Stimulated activated CD8-positive, alpha-beta memory T cell treated with anti-CD3 and anti-CD28 coated beads, Interleukin-4, amount 100 ng/mL, for 24 hours (primary cell): ENCODE results near the gene B3GAT1.
"Not testable (repeated sequence)": the region's sequence is repeated elsewhere in the genome, so short reads cannot be mapped to it uniquely, and the experiment has no call there.

Experiments
- DNase-seq: peaks from one replicate; pipeline ENCODE4 v3.0.0-alpha.2; 2020; ENCODE audit warnings: low read depth

B3GAT1 gene

DNA sequence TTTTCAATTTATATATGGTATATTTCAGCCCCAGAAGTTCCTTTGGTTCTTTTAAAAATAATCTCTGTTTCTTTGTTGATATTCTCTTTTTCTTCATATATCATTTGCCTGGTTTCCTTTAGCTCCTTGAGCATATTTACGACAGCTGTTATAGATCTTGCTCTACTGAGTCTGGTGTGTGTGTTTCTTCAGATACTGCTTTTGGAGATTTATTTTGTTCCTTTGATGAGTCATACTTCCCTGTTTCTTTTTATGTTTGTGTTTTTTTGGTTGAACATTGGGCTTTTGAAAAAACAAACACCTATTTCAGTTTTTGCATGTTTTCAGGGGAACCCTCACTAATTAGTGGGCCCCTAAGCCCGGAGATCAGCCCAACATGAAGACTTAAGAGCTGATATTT is 56.9 kb downstream of the B3GAT1 start:
- no peak for DNase-seq

DNA sequence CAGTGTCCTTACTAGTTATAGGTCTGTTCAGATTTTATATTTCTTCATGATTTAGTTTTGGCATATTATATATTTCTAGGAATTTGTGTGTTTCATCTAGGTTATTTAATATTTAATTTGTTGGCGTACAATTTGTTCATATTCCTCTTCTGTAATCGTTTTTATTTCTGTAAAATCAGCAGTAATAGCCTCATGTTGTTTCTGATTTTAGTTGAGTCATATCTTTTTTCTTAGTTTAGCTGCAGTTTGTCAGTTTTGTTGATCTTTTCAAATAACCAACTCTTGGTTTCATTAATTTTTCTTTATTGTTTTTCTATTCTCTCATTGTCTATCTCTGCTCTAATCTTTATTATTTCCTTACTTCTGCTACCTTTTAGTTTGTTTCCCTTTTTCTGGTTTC is 59.9 kb downstream of the B3GAT1 start:
- no peak for DNase-seq

- DNase-seq: no peak
These were observed 61.7 kb downstream of the B3GAT1 start for GRCh38 chr11:134350381-134350780.

- no peak for DNase-seq
These were observed 62.2 kb downstream of the B3GAT1 start for GRCh38 chr11:134349802-134350355.

DNA sequence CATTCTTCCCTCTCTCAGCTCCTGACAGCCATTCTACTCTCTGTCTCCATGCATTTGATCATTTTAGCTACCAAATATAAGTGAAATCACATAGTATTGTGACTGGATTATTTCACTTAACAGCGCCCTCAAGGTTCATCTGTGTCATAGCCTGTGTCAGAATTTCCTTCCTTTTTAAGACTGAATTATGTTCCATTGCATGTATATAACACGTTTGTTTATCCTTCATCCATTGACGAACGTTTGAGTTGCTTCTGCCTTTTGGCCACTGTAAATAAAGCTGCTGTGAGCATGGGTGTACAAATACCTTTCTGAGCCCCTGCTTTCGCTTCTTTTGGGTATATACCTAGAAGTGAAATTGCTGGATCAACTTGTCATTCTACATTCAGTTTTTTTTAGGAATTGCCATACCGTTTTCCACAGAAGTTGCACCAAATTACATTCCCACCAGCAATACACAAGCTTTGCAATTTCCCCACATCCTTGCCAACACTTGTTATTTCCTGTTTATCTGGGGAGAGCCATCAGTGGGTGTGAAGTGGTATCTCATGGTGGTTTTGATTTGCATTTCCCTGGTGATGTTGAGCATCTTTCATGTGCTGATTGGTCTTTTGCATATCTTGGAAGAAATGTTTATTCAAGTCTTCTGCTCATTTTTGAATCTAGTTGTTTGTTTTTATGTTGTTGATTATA is 62.8 kb downstream of the B3GAT1 start:
- no peak for DNase-seq

DNA sequence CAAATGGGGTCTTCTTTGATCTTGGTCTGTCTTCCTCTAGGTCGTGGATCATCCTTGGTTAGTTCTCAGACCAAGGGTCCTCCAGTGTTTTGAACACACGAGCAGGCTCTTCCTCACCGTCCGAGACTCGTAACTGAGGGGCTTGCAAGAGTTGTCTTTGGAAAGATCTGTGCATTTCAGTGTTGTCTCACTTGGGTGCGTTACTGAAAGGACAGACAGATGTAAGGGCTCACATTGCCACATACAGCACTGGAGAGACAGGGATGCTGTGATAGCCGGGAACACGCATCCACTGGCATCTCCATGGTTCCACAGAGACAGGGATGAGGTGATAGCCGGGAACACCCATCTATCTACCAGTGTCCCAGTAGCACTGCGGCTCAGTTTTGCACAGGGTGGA is 64.6 kb downstream of the B3GAT1 start:
- no peak for DNase-seq

DNA sequence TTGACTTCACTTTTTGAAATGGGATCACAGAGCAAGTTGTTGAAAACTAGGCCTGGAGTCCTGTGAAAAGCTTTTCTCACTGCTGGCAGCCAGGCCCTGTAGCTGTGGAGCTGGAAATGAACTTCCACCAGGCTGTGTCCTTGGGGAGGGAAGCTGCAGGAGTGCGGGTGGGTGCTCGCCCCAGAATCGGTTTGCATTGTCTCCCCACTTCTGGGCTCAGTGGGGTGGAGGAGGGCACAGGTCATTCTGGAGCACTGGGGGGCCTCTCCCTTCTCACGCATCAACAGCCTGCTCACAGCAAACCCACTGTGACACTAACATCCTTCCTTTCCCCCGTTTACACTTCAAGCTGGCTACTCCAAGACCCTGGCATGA is 65.1 kb downstream of the B3GAT1 start:
- no peak for DNase-seq

GRCh38 chr11:134346101-134346975 is 65.7 kb downstream of the B3GAT1 start:
- no peak for DNase-seq

DNA sequence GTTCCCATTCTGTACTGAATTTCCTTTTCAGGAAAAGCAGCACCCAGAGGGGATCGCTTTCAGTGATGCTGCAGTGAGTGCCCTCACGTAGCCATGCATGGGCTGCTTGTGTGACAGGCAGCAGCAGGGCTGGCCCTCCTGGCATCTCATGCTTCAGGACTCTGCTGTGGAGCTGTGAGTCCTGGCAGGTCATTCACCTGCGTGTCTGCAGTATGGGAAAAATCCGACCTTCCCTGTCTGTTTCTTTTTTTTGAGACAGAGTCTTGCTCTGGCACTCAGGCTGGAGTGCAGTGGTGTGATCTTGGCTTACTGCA is 66.8 kb downstream of the B3GAT1 start:
- DNase-seq: no peak

GRCh38 chr11:134344497-134345236 is 67.4 kb downstream of the B3GAT1 start:
- DNase-seq: not testable (repeated sequence)

- no peak for DNase-seq
These were observed 68.4 kb downstream of the B3GAT1 start for GRCh38 chr11:134343646-134344045.

GRCh38 chr11:134342572-134343340 is 69.3 kb downstream of the B3GAT1 start:
- DNase-seq: no peak

DNA sequence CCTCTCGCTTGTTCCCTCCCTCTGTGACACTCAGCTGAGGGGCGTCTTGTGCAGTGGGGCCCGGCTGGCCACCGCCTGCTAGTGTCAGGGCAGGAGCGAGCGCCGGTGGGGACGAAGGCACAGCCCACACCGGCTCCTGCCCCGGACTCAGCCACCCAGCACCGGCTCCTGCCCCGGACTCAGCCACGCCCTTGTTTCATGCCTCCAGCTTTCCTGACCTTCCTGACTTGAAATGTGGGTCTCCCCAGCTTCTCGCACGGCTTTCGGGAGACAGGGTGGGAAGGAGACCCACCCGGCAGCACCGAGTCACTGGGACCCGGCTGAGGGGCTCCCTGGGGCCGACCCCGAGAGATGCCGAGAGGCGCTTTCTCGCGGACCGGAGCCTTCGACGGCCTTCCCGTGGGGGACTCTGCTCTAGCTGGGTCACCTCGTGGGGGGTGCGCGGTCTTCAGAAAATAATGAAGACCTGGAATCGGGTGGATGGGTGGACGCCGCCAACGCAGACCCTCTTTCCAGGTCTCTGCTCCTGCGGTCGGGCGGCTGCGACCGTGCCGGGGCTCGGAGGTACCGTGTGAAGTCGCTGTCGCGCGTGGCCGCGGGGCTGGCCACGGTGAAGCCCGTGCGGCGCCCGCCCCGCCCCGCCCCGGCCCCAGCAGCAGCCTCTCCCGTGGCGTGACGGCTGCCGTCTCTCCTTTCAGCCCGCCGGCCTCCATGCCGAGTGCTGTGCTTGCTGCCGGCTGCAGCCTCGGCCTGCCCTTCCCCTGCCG is 70.1 kb downstream of the B3GAT1 start:
- no peak for DNase-seq

DNA sequence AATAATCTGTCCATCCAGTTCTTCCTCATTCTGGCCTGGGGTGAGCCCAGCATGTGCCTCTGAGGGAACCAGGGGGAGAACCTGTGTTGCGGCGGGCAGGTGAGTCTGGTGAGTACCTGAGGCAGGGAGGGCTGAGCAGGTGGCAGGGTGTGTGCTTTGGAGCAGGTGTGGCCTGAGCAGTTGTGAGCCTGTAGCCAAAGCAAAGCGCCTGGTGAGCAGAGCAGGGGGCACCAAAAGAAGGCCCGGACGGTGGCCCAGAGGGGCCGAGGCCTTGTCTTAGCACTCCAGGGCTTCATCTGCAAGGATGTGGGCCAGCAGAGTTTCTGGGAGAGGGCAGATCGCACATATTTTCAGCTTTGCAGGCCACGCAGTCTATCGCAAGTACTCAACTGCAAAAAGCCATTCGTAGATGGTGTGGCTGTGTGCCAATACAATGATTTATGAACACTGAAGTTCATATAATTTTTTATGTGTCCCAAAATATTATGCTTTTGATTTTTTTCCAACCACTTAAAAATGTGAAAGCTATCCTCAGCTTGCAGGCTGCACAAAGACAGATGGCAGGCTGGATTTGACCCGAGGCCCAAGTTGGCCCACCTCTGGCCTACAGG is 71.6 kb downstream of the B3GAT1 start:
- no peak for DNase-seq

DNA sequence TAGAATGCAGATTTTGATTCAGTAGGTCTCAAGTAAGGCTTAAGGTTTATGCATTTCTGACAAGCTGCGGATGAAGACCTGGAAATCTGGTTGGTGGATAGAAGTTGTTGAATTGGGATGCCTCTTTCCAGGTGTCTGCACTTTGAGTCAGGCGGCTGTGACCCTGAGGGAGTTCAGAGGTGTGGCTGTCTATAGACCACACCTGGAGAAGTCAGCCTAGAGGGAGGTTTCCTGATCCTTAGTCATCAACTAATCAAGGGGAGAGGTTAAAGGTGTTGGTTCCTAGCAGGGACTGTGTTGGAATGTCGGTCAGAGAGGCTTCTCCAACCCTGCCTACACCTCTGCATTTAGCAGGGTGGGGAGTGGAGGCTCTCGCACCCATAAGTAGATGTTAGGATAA is 72.3 kb downstream of the B3GAT1 start:
- DNase-seq: no peak

DNA sequence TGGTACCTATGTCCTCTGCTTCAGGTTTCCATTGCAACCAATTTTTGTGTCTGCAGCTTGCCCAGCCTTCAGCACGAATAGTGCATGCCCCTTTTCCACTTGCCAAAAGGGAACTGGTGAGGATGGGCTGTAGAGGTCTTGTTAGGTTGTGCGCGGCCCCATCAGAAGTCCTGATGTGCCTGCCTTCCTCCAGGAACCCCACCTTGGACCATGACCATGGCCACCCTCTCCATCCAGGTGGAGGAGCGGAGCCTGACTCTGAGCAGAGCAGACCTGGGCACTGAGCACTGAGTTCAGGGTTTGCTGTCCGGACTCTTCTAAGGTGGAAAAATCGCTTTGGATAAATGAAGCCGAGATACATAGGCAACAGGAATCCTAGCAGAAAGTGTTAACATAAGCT is 73.4 kb downstream of the B3GAT1 start:
- DNase-seq: no peak

DNA sequence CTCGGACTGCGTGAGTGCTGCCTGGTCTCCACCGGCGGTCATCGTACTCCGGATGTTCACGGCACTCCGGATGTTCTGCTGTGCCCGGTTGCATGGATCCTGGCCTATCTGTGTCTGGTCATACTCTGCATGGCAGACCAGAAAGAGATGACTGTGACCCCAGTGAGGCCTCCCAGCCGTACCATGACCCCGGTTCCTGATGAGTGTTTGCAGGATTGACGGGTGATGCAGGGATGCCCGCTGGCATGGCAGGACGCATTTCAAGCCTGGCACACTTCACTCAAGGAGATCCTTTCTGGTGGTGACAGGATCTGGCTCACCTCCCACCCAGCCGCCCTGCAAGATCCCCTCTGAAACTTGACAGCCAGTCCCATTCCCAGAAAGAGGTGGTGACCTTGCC is 74.0 kb downstream of the B3GAT1 start:
- no peak for DNase-seq

DNA sequence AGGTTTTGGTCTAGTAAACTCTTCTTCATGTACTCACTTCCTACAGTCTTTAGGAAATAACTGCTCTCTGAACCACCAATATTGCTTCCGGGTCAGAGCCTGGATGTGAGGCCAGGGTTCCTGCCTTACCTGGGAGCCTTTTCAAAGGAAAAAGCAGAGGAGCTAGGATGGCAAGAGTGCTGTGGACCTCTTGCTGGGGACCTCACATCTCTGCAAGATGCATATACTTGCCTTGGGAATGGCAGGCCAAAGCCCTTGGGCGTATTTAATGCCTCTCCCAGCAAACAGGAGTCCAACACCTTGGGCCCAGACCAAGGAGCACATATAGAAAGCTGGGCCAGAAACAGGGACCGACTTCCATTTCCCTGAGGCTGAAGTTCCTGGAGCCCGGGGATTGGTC is 75.0 kb downstream of the B3GAT1 start:
- DNase-seq: no peak

DNA sequence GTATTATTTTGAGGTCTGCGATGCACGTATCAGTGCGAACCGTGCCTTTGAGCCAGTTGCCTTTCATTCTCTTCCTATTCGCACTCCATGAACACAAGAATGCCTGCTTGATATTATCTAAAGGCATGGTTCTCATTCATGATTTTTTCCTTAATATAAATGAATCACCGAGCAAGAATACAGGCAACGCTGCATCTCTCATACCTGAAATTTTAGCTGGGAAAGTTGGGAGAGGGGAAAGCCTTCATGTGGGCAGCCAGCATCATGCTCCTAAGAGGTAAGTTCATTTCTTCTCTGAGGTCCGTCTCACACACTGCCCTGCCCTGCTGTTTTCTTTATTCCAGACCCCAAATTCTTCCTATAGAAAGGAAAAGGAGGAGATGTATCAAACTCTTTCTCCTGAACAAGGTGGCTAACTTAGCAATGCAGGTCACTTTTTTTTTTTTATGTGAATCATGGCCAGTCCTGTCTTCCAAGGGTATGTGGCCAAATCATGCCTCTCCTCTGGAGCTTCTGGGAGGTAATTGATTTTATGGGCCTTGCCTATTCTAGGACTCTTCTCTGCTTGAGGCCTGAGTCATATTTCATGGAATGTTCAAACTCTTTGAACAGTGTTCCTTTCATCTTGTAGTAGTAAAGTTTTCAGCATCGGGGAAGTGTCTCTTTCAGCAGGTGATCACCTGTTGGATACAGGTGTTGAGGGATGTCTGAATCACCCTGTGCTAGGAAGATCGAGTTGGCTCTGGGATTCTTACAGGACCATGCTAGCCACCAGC is 77.1 kb downstream of the B3GAT1 start:
- no peak for DNase-seq

DNA sequence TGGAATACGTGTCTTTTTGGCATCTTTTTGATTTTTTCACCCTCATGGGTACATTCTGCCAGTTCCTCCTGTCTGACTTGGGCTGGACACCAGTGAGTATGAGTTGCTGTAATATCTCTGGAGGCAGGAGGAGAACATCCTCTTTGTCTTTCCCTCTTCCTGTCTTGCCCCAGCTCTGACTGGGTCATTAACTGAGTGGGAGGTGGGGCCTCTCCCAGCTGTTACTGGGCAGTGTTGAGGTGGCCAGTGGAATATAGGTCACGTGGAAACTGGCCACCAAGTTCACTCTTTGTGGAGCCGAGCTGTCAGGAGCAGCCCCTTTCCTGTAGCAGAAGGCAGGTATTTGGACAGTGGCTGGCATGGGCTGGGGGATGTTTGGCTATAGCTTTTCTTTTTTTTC is 78.1 kb downstream of the B3GAT1 start:
- no peak for DNase-seq
